ENCODE results near the gene EEIG2. TPM values are rescaled to one million over a fixed set of nuclear protein-coding genes. Genes with fewer than 3 reads are reported as not detected.

Gene EEIG2
- total and polyA plus RNA-seq, 9 of the 15 experiments (the other 6 are each of a cell fraction or from before 2014, with no cell fraction given): 6.1 to 26.9 (median 15.2) TPM

DNA sequence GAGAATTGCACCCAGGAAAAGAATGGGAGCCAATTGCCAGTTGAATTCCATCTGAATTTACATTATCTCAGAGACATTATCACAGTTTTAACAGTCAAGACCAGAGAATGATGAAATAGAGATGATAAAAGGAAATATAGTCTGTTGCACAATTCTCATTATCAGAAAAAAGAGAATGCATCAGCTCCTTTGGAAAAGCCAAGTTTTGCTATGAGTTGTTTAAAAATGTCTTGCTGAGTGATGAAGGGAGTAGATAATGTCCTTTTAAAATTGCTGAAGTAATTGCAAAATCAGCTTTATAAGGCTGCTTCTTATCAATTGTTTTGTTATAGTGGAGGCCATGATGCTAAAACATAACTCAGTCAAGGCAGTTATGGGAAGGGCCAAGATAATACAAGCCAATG lies 37.9 kb upstream of the EEIG2 start (continued):
- TF ChIP-seq, protein P1, sequence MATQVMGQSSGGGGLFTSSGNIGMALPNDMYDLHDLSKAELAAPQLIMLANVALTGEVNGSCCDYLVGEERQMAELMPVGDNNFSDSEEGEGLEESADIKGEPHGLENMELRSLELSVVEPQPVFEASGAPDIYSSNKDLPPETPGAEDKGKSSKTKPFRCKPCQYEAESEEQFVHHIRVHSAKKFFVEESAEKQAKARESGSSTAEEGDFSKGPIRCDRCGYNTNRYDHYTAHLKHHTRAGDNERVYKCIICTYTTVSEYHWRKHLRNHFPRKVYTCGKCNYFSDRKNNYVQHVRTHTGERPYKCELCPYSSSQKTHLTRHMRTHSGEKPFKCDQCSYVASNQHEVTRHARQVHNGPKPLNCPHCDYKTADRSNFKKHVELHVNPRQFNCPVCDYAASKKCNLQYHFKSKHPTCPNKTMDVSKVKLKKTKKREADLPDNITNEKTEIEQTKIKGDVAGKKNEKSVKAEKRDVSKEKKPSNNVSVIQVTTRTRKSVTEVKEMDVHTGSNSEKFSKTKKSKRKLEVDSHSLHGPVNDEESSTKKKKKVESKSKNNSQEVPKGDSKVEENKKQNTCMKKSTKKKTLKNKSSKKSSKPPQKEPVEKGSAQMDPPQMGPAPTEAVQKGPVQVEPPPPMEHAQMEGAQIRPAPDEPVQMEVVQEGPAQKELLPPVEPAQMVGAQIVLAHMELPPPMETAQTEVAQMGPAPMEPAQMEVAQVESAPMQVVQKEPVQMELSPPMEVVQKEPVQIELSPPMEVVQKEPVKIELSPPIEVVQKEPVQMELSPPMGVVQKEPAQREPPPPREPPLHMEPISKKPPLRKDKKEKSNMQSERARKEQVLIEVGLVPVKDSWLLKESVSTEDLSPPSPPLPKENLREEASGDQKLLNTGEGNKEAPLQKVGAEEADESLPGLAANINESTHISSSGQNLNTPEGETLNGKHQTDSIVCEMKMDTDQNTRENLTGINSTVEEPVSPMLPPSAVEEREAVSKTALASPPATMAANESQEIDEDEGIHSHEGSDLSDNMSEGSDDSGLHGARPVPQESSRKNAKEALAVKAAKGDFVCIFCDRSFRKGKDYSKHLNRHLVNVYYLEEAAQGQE (IDR thresholded peaks at IDR 0.05; ENCODE audit: borderline replicate concordance): peak; percentile 20; the same call in 1 of the 2 replicates
- TF ChIP-seq, protein P1 (CRISPR knock-in tag; IDR thresholded peaks at IDR 0.05; ENCODE audit: low read depth): no peak
- peak; percentile 63 for TF ChIP-seq TAL1 (IDR thresholded peaks at IDR 0.05)
- 0 out of 2 replicates have a peak, but pooled peaks have one; percentile 3 for TF ChIP-seq ZNF239 (CRISPR knock-in tag; IDR thresholded peaks at IDR 0.05)
- peak; percentile 90 for TF ChIP-seq C11orf30 (IDR thresholded peaks at IDR 0.05; ENCODE audit: low read depth)
- no peak; the same call in none of the 2 replicates for TF ChIP-seq ELF1 (tag; IDR thresholded peaks at IDR 0.05)
- TF ChIP-seq FOSL1 (tag; conservative IDR thresholded peaks at IDR 0.05): peak; percentile 81
- no peak for TF ChIP-seq XRCC4 (IDR thresholded peaks at IDR 0.05; ENCODE audit: extremely low read depth, insufficient read depth, insufficient read length)
- TF ChIP-seq ZNF318 (IDR thresholded peaks at IDR 0.05; ENCODE audit: borderline replicate concordance in 1 of 2, low read depth in 1 of 2): peak in 1 of 2 experiments; percentile 46; a peak in 1 of 4 replicates
- TF ChIP-seq NR2C2 (CRISPR knock-in tag; IDR thresholded peaks at IDR 0.05): no peak
- no peak for TF ChIP-seq NR2C2 (tag; IDR thresholded peaks at IDR 0.05)
- TF ChIP-seq MAZ (CRISPR knock-in tag; conservative IDR thresholded peaks at IDR 0.05 in 1 of 2, IDR thresholded peaks at IDR 0.05 in 1 of 2): peak in 1 of 2 experiments; percentile 46; a peak in 1 of 4 replicates
- no peak for TF ChIP-seq XRCC3 (IDR thresholded peaks at IDR 0.05)

Measured in K562 (cell line).